Left lung (tissue), 10 donors: ENCODE results near the gene SMIM29. TPM values are rescaled to one million over a fixed set of nuclear protein-coding genes. Genes with fewer than 3 reads are reported as not detected.
"Not testable (repeated sequence)": the region's sequence is repeated elsewhere in the genome, so short reads cannot be mapped to it uniquely, and the experiment has no call there.

Experiments
- ATAC-seq: fragments of 200-7000 bp; cut with Tn5 transposase; one replicate; pipeline ENCODE4 v1.9.1; 2020; ENCODE audit warnings: moderate library complexity
- DNase-seq, 4 donors: peaks; one replicate each; pipeline ENCODE4 v3.0.0-alpha.2; 2013 to 2020
- H3K27ac ChIP-seq, 2 donors: fragments of 200-600 bp; sonication (generic) in 1 of 2; one replicate each; pipeline versions ENCODE4 v1.5.0 to v1.8.0; 2020 to 2021
- H3K27me3 ChIP-seq, 2 donors: fragments of 200-600 bp; sonication (generic) in 1 of 2; one replicate each; pipeline versions ENCODE4 v1.5.0 to v1.8.0; 2020 to 2021
- H3K36me3 ChIP-seq, 2 donors: fragments of 200-600 bp; sonication (generic) in 1 of 2; one replicate each; pipeline versions ENCODE4 v1.5.0 to v1.8.0; 2020 to 2021
- H3K4me1 ChIP-seq, 2 donors: fragments of 200-600 bp; one replicate each; pipeline ENCODE4 v1.8.0; 2021
- H3K4me3 ChIP-seq, 2 donors: fragments of 200-600 bp; sonication (generic) in 1 of 2; one replicate each; pipeline versions ENCODE4 v1.5.0 to v1.8.0; 2020 to 2021; ENCODE audit warnings: mild to moderate bottlenecking in 1 of 2
- H3K9me3 ChIP-seq, 2 donors: fragments of 200-600 bp; sonication (generic) in 1 of 2; one replicate each; pipeline versions ENCODE4 v1.5.0 to v1.8.0; 2020 to 2021
- CTCF ChIP-seq, 2 donors: fragments of 200-600 bp; sonication (generic) in 1 of 2; IDR thresholded peaks; one replicate each; pipeline versions ENCODE4 v1.5.0 to v1.8.0; 2021; ENCODE audit warnings: antibody characterized with exemption in 2 of 2
- intact Hi-C, 2 donors: fragments of 100-400 bp; cut with DNase I; formaldehyde crosslinking; loops; one replicate each; pipeline versions ENCODE4 v1.11.2 to v1.14.2; 2022
- polyA plus RNA-seq, 6 donors: library from polyadenylated mRNA; unstranded; fragments of 120-200 nt; gene quantifications; one replicate each; pipeline ENCODE4 v1.2.1, GENCODE V29; 2013; ENCODE audit not compliant: insufficient read length in 6 of 6
- total RNA-seq, 2 donors: library from RNA; stranded (reverse); fragmentation: NEBNext Ultra II Directional; extraction: Animal tissue kit (Norgen Biotek cat#: 25700); gene quantifications; one replicate each; pipeline ENCODE4 v1.2.1, GENCODE V29; 2021
- donor health status: DM: no; HTN: yes; CAD: no.
- donor health status: DM: no; HTN: no; CAD: no.

Gene SMIM29
- total and polyA plus RNA-seq, 8 donors: 11.0 to 38.9 (median 13.4) TPM

DNA sequence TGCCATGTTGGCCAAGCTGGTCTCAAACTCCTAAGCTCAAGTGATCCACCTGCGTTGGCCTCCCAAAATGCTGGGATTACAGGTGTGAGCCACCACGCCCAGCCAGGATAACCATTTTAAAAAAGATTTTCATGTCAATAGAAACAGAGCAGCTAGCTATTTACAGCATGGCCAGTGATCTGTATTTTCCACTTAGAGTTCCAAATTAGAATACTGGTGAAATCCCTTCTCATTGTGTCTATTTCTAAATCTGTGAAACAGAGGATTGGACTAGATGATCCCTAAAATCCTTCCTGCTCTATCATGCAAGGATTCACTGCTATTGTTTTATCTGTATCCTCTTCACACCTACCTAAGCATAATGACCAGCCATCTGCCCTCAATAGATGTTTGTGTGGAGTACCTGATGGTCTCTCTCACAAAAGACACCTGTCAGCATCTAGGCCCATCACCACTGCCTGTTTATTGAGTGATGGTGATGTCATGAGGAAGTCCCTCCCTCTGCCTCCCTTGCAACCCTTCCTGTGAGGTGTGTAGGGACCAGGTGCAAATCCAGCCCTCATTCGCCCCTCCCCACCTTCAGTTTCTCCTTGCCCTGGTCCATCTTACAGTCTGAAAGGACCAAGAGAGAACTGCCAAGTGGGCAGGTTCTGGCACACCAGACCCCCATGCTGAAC is 26.5 kb upstream of the SMIM29 start:
- no peaks in the 10 kb centered on the region for H3K27me3 ChIP-seq
- H3K4me1 ChIP-seq: peaks cover 0 to 41% of the 10 kb centered on the region in 2 donors
- H3K4me3 ChIP-seq: no peak overlapping the region
- no peak for TF ChIP-seq CTCF (IDR thresholded peaks at IDR 0.05)
- peaks cover 0 to 9% of the 10 kb centered on the region in 2 donors for H3K36me3 ChIP-seq
- DNase-seq: no peak
- H3K9me3 ChIP-seq: no peaks in the 10 kb centered on the region
- ATAC-seq: no peak
- intact Hi-C loops: no loop called here
- H3K27ac ChIP-seq: peak overlapping the region in 1 of 2 donors; percentile 5

DNA sequence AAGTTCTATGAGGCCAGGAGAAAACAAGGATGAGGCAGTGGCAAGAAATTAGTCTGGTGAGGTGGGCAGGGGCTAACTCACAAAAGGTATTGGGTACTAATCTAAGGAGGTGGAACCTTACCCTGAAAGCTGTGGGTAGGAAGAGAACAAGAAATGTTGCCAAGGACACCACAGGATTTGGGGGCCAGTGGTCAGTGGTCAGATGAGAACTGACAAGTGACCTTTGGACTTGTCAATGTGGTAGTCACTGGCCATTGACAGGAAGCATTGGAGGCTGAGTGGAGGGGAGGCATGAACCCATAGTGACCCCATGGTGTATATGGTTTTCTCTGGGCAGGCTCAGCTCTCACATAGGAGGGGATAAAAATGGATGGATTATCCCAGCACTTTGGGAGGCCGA is 25.3 kb upstream of the SMIM29 start:
- H3K27ac ChIP-seq: peak overlapping the region in 1 of 2 donors; percentile 77
- intact Hi-C loops: no loop called here

GRCh38 chr6:34273242-34273805 is 24.5 kb upstream of the SMIM29 start:
- H3K27ac ChIP-seq: peak overlapping the region in 1 of 2 donors; percentile 77
- no peak overlapping the region for H3K4me3 ChIP-seq
- H3K27me3 ChIP-seq: no peaks in the 10 kb centered on the region
- peaks cover 0 to 26% of the 10 kb centered on the region in 2 donors for H3K4me1 ChIP-seq
- DNase-seq: peak in 2 of 4 donors; percentile 25 to 53
- intact Hi-C loops: no loop called here
- H3K9me3 ChIP-seq: no peaks in the 10 kb centered on the region
- no peak for TF ChIP-seq CTCF (IDR thresholded peaks at IDR 0.05)
- ATAC-seq: peak; percentile 82
- no peaks in the 10 kb centered on the region for H3K36me3 ChIP-seq

More for the DNA sequence above, 25.3 kb upstream of the SMIM29 start:
- no peak for DNase-seq
- no peaks in the 10 kb centered on the region for H3K27me3 ChIP-seq
- no peak overlapping the region for H3K4me3 ChIP-seq
- ATAC-seq: no peak
- H3K4me1 ChIP-seq: peaks cover 0 to 29% of the 10 kb centered on the region in 2 donors
- no peak for TF ChIP-seq CTCF (IDR thresholded peaks at IDR 0.05)
- no peaks in the 10 kb centered on the region for H3K9me3 ChIP-seq
- no peaks in the 10 kb centered on the region for H3K36me3 ChIP-seq

GRCh38 chr6:34272013-34272926 is 23.5 kb upstream of the SMIM29 start:
- H3K27me3 ChIP-seq: no peaks in the 10 kb centered on the region
- H3K4me1 ChIP-seq: peaks cover 0 to 26% of the 10 kb centered on the region in 2 donors
- H3K9me3 ChIP-seq: no peaks in the 10 kb centered on the region
- peak overlapping the region in 1 of 2 donors; percentile 70 for H3K27ac ChIP-seq
- H3K4me3 ChIP-seq: no peak overlapping the region
- DNase-seq (peak in 2 of 4 donors; percentile 55 to 87), ATAC-seq (peak; percentile 75)
- H3K36me3 ChIP-seq: no peaks in the 10 kb centered on the region
- TF ChIP-seq CTCF (IDR thresholded peaks at IDR 0.05): no peak
- intact Hi-C loops: no loop called here

GRCh38 chr6:34269658-34270341 is 21.0 kb upstream of the SMIM29 start:
- not testable (repeated sequence) for H3K27ac ChIP-seq, H3K4me3 ChIP-seq, ATAC-seq

GRCh38 chr6:34269132-34269531 is 20.3 kb upstream of the SMIM29 start:
- peaks cover 0 to 25% of the 10 kb centered on the region in 2 donors for H3K4me1 ChIP-seq
- H3K36me3 ChIP-seq, H3K4me3 ChIP-seq, H3K9me3 ChIP-seq, intact Hi-C loops, H3K27ac ChIP-seq, DNase-seq, H3K27me3 ChIP-seq, ATAC-seq: not testable (repeated sequence)

More at GRCh38 chr6:34269658-34270341, 21.0 kb upstream of the SMIM29 start:
- DNase-seq, H3K27me3 ChIP-seq, H3K36me3 ChIP-seq, intact Hi-C loops, H3K9me3 ChIP-seq: not testable (repeated sequence)
- peaks cover 0 to 26% of the 10 kb centered on the region in 2 donors for H3K4me1 ChIP-seq
